ENCODE data around the gene HIPK4. TPM values are rescaled to one million over a fixed set of nuclear protein-coding genes. Genes with fewer than 3 reads are reported as not detected.
A peak's percentile ranks its signal among the peaks of the same experiment; 100 is the strongest.

The HIPK4 gene
- total RNA-seq, 1 experiment from 2014 or later, result 0.31 TPM

GRCh38 chr19:40357640-40358039, 32.3 kb downstream of the HIPK4 start (continued):
- no peak for TF ChIP-seq STAT6 (CRISPR knock-in tag; conservative IDR thresholded peaks at IDR 0.05; ENCODE audit: low read depth)
- no peak for TF ChIP-seq ELF4 (CRISPR knock-in tag; IDR thresholded peaks at IDR 0.05; ENCODE audit: low read depth)
- TF ChIP-seq AFF4 (CRISPR knock-in tag; IDR thresholded peaks at IDR 0.05; ENCODE audit: borderline replicate concordance), result no peak
- TF ChIP-seq HMGXB4 (CRISPR knock-in tag; IDR thresholded peaks at IDR 0.05), result no peak
- TF ChIP-seq ATF6 (CRISPR knock-in tag; IDR thresholded peaks at IDR 0.05), result no peak
- TF ChIP-seq ZBTB21 (CRISPR knock-in tag; IDR thresholded peaks at IDR 0.05; ENCODE audit: borderline replicate concordance), result no peak
- TF ChIP-seq MLX (CRISPR knock-in tag; IDR thresholded peaks at IDR 0.05), result no peak
- no peak for TF ChIP-seq E2F1 (CRISPR knock-in tag; IDR thresholded peaks at IDR 0.05)

GRCh38 chr19:40356681-40357595, 33.0 kb downstream of the HIPK4 start:
- Mint-ChIP-seq H3K4me1 (no peaks in the 10 kb centered on the region), H3K36me3 (no peaks in the 10 kb centered on the region), H3K4me3 (no peak overlapping the region), H3K27ac (peak overlapping the region; percentile 82; the same call in 1 of the 2 replicates), H3K27me3 (ENCODE audit: low read depth) (no peaks in the 10 kb centered on the region), H3K9me3 (no peaks in the 10 kb centered on the region)
- ChIA-PET CTCF (interaction anchor here (0.6 to 1.4 kb wide), 5 partner anchors 10 to 278 kb away, joined by 3 to 5 read pairs (median 4); no protein-coding TSS in a partner anchor), POLR2A (interaction anchor here (0.7 kb wide), 1 partner anchor 92 kb away, joined by 3 read pairs; no protein-coding TSS in a partner anchor)
- DNase-seq (ENCODE audit: low spot score), result no peak
- no peak for ATAC-seq
- TF ChIP-seq ERG (CRISPR knock-in tag; IDR thresholded peaks at IDR 0.05) (no peak), MXD4 (CRISPR knock-in tag; IDR thresholded peaks at IDR 0.05; ENCODE audit: borderline replicate concordance) (no peak), ATF3 (CRISPR knock-in tag; conservative IDR thresholded peaks at IDR 0.05) (no peak), OVOL2 (CRISPR knock-in tag; IDR thresholded peaks at IDR 0.05; ENCODE audit: borderline replicate concordance) (no peak), NFE2L1 (CRISPR knock-in tag; IDR thresholded peaks at IDR 0.05) (no peak), SMAD4 (CRISPR knock-in tag; IDR thresholded peaks at IDR 0.05) (no peak), TP53 (CRISPR knock-in tag; IDR thresholded peaks at IDR 0.05) (no peak), CBFB (CRISPR knock-in tag; IDR thresholded peaks at IDR 0.05; ENCODE audit: low read depth) (no peak), ZNF512 (CRISPR knock-in tag; IDR thresholded peaks at IDR 0.05; ENCODE audit: borderline replicate concordance) (no peak), FOXK1 (CRISPR knock-in tag; IDR thresholded peaks at IDR 0.05) (no peak)

Measured in WTC11 (cell line).